Ramos (cell line): ENCODE data around the gene BTRC.
"Not testable (repeated sequence)": the region's sequence is repeated elsewhere in the genome, so short reads cannot be mapped to it uniquely, and the experiment has no call there.

Experiments
- in situ Hi-C: fragments of 300-500 bp; cut with MboI; formaldehyde crosslinking; loops from one replicate; pipeline ENCODE4 v1.14.3; 2022; ENCODE audit warnings: low sequenced_read_pairs; ENCODE audit not compliant: unreplicated experiment

BTRC gene

GRCh38 chr10:101572126-101572525 is 218.2 kb downstream of the BTRC start:
- in situ Hi-C loops: loop anchor here (5.0 to 25.0 kb wide), 2 partner anchors 285 to 360 kb away; no protein-coding TSS in a partner anchor

- in situ Hi-C loops: loop anchor here (5.0 to 25.0 kb wide), 2 partner anchors 285 to 360 kb away; no protein-coding TSS in a partner anchor
Measured at GRCh38 chr10:101572785-101573184, 218.8 kb downstream of the BTRC start.

- in situ Hi-C loops: loop anchor here (5.0 to 25.0 kb wide), 2 partner anchors 287 to 362 kb away; no protein-coding TSS in a partner anchor
Measured at GRCh38 chr10:101573885-101574753, 220.2 kb downstream of the BTRC start.

- in situ Hi-C loops: no loop called here
Measured at GRCh38 chr10:101575091-101575490, 221.1 kb downstream of the BTRC start.

- in situ Hi-C loops: no loop called here
Measured at GRCh38 chr10:101575580-101576210, 221.7 kb downstream of the BTRC start.

GRCh38 chr10:101576211-101576863 is 222.4 kb downstream of the BTRC start:
- in situ Hi-C loops: no loop called here

- in situ Hi-C loops: no loop called here
Measured at GRCh38 chr10:101577121-101577871, 223.3 kb downstream of the BTRC start.

- in situ Hi-C loops: no loop called here
Measured at GRCh38 chr10:101578192-101578591, 224.2 kb downstream of the BTRC start.

GRCh38 chr10:101578803-101579515 is 225.0 kb downstream of the BTRC start:
- in situ Hi-C loops: no loop called here

- in situ Hi-C loops: no loop called here
Measured at GRCh38 chr10:101579516-101579870, 225.5 kb downstream of the BTRC start.

GRCh38 chr10:101580486-101581399 is 226.8 kb downstream of the BTRC start:
- in situ Hi-C loops: no loop called here

GRCh38 chr10:101585841-101586240 is 231.9 kb downstream of the BTRC start:
- in situ Hi-C loops: no loop called here

- in situ Hi-C loops: no loop called here
Measured at GRCh38 chr10:101587725-101588653, 234.0 kb downstream of the BTRC start, which contains the start of the genes DPCD and POLL. TSS of gene DPCD (plus strand) at chr10:101588321. CDS start at chr10:101588337, 16 bp downstream. TSS of gene POLL (minus strand) at chr10:101588257. CDS start at chr10:101587360, 897 bp downstream.

- in situ Hi-C loops: no loop called here
Measured at GRCh38 chr10:101588879-101589278, 234.9 kb downstream of the BTRC start.

GRCh38 chr10:101593331-101593730 is 239.4 kb downstream of the BTRC start:
- in situ Hi-C loops: not testable (repeated sequence)

- in situ Hi-C loops: no loop called here
Measured at GRCh38 chr10:101595591-101596433, 241.8 kb downstream of the BTRC start.
